ENCODE data around the gene ZNF546.
A peak's percentile ranks its signal among the peaks of the same experiment; 100 is the strongest.

- TF ChIP-seq, protein P1, sequence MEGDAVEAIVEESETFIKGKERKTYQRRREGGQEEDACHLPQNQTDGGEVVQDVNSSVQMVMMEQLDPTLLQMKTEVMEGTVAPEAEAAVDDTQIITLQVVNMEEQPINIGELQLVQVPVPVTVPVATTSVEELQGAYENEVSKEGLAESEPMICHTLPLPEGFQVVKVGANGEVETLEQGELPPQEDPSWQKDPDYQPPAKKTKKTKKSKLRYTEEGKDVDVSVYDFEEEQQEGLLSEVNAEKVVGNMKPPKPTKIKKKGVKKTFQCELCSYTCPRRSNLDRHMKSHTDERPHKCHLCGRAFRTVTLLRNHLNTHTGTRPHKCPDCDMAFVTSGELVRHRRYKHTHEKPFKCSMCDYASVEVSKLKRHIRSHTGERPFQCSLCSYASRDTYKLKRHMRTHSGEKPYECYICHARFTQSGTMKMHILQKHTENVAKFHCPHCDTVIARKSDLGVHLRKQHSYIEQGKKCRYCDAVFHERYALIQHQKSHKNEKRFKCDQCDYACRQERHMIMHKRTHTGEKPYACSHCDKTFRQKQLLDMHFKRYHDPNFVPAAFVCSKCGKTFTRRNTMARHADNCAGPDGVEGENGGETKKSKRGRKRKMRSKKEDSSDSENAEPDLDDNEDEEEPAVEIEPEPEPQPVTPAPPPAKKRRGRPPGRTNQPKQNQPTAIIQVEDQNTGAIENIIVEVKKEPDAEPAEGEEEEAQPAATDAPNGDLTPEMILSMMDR (conservative IDR thresholded peaks at IDR 0.05 in 1 of 2, IDR thresholded peaks at IDR 0.05 in 1 of 2; ENCODE audit: extremely low read depth in 1 of 2, insufficient read depth in 1 of 2, low read depth in 1 of 2, low read length in 2 of 2), result peak; percentile 60 to 87
- no peak for TF ChIP-seq EZH2 (IDR thresholded peaks at IDR 0.05; ENCODE audit: borderline replicate concordance, low read length)
Observed at GRCh38 chr19:39970675-39971379, 26.0 kb upstream of the ZNF546 start, which contains the start of gene PSMC4.
